Right ventricle myocardium inferior (tissue), 1 donor: ENCODE measurements around the gene CFAP92. TPM values are rescaled to one million over a fixed set of nuclear protein-coding genes. Genes with fewer than 3 reads are reported as not detected.

ENCODE experiments used
- ATAC-seq: fragments of 200-7000 bp; cut with Tn5 transposase; one replicate; pipeline ENCODE4 v1.9.1; 2020; ENCODE audit warnings: mild to moderate bottlenecking, moderate library complexity
- DNase-seq: peaks from one replicate; pipeline ENCODE4 v3.0.0; 2021; ENCODE audit errors: missing footprints
- intact Hi-C: fragments of 100-400 bp; cut with DNase I; formaldehyde crosslinking; loops from one replicate; pipeline ENCODE4 v1.11.0; 2022
- total RNA-seq: library from RNA; stranded (reverse); fragmentation: NEBNext Ultra II Directional; extraction: Animal tissue kit (Norgen Biotek cat#: 25700); gene quantifications from one replicate; pipeline ENCODE4 v1.2.1, GENCODE V29; 2021
- donor health status: DM: no; HTN: yes; CAD: no; lungs with severe emphysema.

CFAP92 gene
- total RNA-seq, 1 donor from 2014 or later: 0.49 TPM

DNA sequence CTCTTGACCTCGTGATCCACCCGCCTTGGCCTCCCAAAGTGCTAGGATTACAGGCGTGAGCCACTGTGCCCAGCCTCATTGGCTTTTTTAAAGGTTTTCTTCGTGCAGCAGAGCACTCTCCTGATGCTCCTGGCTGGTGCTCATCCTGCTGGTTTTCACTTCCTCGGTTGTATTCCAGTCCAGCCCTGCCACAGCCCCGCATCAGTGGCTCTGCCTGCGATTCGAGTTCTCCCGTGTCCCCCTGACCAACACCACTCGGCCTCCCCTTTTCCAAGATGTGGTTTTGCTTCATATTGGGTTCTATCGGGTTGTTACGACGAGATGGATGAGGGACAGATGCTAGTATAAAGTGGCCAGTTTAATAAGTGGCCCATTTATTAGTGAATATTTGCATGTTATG is 35.0 kb upstream of the CFAP92 start:
- ATAC-seq (no peak), DNase-seq (no peak)
- intact Hi-C loops: no loop called here

DNA sequence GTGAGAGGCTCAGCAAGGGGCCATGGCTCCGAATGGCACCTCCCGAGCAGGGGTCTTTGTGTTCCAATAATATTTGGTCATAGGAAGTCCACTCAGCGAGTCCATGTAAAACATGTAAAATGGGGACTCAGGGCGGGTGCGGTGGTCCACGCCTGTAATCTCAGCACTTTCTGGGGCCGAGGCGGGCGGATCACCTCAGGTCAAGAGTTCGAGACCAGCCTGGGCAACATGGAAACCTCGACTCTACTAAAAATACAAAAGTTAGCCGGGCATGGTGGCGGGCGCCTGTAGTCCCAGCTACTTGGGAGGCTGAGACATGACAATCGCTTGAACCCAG is 33.6 kb upstream of the CFAP92 start:
- intact Hi-C loops: loop anchor here (2.0 kb wide), 1 partner anchor 25 kb away; no protein-coding TSS in a partner anchor
- ATAC-seq: no peak

DNA sequence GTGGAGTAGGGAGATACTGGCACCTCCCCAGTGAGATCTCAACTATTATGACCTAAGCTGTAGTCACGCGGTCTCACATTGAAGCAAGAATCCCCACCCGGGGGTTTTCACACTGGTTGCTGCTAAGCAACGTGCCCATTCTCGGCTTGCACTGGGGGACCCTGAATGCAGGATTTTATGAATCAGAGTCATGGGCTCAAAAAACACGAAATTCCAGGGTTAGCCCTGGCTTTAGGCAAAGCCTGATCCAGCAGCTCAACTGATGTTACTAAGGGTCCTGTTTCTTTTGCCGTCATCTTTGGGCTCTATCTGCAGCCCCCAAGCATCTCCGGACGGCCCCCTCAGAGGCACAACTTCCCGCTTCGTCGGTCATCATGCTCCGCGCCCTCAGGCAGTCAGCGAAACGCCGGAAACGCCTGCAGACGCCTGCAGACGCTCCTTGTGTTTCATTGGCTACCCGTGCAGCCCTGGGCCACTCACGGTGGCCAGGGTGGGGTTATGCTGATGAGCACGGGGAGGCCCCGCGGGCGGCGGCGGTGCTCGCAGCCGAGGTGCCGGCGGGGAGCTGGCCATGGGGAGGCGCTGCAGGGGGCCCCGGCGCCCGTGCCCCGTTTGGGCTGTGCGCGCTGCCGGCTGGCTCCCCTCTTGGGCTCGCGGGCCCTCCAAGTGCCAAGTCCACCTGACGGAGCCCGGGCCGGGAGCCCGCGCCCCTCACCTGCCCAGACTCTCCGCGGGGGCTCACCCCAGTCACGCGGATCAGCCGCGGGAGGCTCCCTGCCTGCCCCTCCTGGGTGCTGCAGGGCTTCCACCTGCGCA is 33.1 kb upstream of the CFAP92 start:
- intact Hi-C loops: loop anchor here (2.0 kb wide), 1 partner anchor 26 kb away; no protein-coding TSS in a partner anchor
- peak; percentile 86 for ATAC-seq
- peak; percentile 94 for DNase-seq

More for the DNA sequence above, 33.6 kb upstream of the CFAP92 start:
- DNase-seq: no peak

DNA sequence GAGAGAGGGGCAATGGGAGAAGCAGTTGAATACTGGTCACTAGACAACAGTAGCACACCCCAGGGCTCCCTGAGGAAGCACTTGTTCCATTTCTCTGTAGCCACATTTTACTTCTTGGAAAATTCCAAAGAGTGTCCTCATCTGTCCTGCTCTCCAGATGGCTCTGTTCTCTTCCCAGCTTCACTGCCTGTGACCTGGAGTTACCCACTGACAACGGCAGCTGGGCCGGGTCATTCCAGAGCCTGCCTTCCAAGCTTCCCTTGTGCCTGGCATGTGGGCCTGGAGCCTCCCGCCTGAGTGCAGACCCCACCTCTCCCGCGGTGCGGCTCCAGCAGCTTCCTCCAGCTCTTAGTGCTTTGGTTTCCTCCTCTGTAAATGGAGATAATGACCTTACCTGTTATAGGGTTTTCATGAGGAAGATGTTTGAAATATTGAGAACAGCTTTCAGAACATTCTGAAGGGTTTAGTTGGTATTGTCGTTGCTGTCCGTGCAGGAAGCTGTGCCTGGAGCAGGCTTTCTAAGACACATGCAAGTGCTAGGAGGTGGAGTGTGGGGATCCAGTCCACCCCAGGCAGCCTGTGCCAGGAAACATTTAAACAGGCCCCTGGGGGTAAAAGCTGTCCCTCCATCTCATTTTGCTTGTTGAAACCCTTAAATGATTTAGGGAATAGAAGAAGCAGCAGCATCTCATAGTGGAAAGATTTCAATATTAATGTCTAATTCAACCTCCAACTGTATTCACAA is 32.0 kb upstream of the CFAP92 start:
- peak; percentile 88 for DNase-seq
- intact Hi-C loops: loop anchor here (2.0 kb wide), 1 partner anchor 27 kb away; no protein-coding TSS in a partner anchor
- ATAC-seq: peak; percentile 68

DNA sequence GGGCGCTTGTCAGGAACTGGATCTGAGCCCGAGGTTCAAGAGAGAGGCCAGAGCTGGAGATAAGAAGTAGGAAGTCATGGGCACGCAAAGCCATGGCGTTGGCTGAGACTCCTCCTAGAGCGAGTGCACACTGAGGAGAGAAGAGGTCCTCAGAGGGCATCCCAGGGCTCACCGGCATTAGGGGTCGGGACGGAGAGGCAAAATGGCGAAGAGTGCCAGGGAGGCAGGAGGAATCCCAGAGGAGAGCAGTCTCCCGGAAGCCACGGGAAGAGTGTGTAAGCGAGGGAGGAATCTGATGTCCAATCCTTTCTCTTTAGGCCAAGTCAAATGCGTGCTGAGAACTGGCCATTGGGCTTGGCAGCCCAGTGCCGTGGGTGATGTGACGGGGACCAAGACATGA is 31.2 kb upstream of the CFAP92 start:
- DNase-seq (no peak), ATAC-seq (no peak)
- intact Hi-C loops: no loop called here

DNA sequence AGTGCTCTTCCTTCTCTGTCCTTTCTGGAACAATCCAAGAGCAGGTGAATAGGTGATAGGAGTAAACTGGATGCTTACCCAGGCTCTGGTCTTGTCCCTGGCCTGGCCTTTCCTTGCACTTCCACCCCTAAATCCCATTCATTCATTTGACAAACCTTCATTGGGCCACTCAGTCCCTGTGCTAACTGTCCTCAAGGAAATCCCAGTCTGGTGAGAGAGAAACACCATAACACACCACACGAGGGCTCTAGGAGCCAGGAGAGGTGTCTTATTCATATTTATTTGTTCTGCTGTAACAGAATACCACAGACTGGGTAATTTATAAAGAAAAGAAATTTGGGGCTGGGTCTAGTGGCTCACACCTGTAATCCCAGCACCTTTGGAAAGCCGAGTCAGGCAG is 30.0 kb upstream of the CFAP92 start:
- ATAC-seq (no peak), DNase-seq (no peak)
- intact Hi-C loops: loop anchor here (2.0 kb wide), 1 partner anchor 19 kb away; no protein-coding TSS in a partner anchor

DNA sequence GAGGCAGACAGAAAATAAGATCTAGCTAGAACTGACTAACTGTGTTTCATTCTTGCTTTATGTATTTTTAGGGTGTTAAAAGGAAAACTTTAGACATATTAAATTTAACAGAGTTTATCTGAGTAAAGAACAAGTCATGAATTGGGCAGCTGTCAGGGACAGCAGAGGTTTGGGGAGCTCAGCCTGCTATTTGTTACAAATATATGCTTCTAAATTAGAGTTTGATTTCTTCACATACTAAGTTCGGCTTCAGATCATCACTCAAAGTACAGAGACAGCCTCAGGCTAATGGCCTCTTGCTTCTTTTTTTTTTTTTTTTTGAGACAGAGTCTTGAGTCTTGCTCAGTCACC is 29.1 kb upstream of the CFAP92 start:
- intact Hi-C loops: loop anchor here (2.0 kb wide), 1 partner anchor 18 kb away; no protein-coding TSS in a partner anchor
- no peak for ATAC-seq
- DNase-seq: no peak

DNA sequence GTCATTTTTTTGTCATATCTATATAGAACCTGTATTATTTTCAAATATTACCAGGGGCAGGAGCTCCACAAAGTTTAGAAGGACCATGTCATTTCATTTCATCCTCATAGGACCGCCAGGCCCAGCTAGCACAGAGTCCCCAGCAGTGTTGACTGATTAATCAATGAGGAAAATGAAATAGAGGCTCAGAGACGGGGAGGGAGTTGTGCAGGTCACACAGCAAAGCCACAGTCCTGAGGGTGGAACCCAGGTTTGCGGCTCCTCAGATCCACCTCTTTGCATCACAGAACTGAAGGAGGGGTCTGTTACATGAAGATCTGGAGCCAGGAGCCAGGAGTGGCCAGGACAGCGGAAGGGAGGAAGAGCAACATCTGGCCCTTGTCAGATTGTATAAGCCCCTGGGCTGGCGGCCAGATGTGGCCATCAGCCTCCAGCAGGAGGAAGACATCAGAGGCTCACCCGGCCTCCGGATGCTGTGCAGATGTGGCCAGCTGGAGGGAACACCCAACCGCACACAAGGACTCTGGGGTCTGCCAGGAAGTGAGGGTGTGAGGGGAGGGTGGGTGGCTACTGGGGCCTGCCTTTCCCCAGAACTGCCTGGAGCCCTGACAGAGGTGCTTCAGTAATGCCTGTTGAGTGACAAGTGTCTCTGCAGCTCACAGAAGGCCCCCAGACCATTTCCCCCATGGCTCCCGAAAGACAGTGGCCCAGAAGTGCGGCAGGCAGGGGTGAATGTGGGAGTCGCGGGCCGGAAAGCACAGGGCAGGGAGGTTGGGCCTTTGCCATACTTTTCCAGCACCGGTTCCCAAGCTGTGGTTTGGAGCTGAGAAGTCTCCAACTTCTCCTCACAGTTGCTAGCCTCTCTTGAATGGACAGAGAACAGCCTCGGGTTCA is 28.5 kb upstream of the CFAP92 start:
- intact Hi-C loops: loop anchor here (2.0 kb wide), 1 partner anchor 18 kb away; no protein-coding TSS in a partner anchor
- peak; percentile 74 for ATAC-seq
- DNase-seq: peak; percentile 92

DNA sequence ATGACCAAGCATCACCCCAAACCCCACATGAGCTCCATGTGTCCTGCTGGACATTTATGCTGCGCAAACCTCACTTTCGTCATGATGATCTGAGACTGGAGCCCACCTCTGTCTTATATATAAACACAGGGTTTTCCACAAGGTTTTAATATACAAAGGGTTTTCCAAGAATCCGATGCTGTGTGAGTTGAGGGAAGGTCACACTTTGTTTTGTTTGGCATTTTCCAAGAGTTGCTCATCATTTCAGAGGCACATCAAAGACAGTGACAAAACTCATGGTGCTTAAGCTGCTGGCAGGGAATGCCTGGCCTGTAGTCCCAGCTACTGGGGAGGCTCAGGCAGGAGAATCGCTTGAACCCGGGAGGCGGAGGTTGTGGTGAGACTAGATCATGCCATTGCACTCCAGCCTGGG is 27.3 kb upstream of the CFAP92 start:
- intact Hi-C loops: no loop called here
- DNase-seq: no peak
- no peak for ATAC-seq

DNA sequence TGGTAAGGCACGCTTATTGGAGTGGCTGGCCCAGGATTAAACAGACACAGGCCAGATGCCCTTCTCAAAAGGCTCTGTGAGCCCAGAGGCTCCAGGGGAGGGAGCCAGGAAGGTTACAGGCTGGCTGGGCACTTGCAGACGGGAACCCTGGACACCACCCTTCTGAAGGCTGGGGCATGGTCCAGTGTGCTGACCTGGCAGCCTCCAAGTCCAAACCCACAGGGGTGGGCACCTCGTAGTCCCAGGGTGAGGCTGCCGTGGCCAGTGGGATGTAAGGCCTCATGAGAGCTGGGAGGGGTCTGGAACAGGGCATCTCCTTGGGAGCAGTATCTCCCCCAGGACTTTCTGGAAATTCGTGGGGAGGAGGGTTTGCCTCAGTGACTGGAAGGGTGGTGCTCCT is 26.8 kb upstream of the CFAP92 start:
- ATAC-seq (no peak), DNase-seq (no peak)
- intact Hi-C loops: no loop called here

DNA sequence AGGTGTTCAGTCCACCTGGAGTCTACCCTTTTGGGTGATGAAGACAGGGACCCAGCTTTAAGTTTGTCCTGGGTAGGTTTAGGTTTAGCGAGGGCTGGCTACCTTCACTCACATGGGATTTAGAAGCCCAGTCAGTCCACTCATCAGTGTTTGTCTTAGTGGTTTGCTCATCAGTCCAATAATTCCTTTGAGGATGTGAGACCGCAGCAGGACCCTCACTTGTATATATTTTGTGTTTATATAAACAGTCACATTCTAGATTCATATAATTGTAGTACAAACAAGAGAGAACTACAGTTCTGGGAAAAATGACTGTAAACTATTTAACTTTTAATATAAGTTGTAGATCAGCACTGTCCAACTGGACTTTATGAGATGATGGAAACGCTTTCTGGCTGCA is 25.4 kb upstream of the CFAP92 start:
- ATAC-seq (no peak), DNase-seq (no peak)
- intact Hi-C loops: no loop called here

DNA sequence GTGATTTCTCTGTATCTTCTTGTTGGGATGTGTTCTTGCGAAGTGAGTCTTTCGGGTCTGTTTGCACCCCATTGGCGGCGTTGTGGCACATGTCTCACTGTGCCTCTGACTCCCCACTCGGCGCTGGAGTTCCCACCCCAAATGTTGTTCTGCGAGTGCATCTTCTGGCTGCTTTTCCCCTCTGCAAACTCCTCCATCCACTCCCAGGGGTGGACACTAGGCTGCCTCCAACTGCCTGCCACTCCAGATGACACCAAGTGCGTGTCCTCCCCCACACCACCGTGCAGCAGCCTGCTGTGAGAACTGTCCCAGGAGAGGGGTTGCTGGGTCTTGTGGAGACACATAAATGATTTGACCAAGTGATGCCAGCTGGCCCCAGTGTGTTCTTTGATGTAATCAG is 24.9 kb upstream of the CFAP92 start:
- DNase-seq (peak; percentile 51), ATAC-seq (no peak)
- intact Hi-C loops: no loop called here

DNA sequence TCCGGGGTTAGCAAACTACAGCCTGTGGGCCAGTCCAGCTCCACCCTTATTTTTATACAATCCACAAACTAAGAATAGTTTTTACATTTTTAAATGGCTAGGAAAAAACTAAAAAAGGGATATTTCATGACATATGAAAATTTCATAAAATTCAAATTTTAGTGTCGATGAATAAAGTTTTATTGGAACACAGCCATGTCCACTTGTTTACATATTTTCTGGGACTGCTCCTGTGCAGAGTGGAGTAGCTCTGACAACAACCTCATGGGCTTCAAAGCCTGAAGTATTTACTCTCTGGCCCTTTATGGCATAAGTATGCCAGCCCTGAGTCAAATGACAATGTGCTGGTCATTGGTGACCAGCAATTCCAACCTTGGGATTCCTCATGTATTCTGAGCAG is 24.4 kb upstream of the CFAP92 start:
- intact Hi-C loops: no loop called here
- DNase-seq (no peak), ATAC-seq (no peak)

DNA sequence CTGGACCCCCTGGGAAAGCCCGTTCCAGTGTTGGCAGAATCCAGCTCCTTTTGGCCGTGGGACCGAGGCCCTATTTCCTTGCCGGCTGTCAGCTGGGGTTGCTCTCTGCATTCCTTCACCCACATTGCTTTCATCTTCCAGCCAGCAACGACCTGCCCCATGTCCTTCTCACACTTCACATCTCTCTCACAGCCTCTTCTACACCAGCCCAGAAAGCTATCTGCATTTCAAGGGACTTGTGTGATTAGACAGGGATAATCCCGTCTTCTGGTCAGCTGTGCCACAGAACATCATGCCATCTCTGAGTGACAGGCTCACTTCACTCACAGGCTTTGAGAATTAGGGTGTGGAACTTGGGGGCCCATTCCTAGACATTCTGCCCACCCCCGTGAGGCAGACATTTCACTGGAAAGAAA is 23.6 kb upstream of the CFAP92 start:
- ATAC-seq (no peak), DNase-seq (no peak)
- intact Hi-C loops: no loop called here

DNA sequence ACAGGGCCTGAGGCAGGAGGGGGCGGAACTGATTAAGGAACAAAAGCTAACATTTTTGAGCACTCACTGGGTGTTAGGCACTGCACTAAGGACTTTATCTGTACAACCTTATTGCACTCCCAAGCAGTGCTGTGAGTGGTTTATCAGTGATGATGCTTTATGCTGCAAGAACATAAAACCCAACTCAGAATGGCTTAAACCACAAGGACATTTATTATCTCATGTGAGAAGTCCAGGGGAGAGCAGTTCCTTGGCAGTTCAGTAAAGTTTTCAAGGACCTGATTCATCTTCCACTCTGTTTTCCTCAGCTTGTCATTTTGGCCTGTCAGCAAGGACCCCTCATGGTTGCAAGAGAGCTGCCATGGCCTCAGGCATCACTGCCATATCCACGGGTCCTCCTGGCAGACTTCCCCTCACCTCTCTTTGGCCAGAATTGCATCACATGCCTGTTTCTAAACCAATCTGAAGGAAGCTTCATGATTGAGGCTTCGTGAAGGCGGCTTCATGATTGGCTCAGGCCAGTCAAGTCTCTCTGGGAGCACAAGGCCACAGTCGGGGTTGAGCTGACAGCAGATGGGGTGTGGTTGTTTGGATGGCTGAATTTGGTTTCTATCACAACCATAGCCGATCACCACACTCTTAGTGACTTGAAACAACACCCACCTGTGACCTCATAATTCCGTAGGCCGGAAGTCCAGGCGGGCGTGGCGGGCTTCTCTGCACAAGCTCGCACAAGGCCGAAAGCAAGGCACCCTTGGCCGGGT is 23.0 kb upstream of the CFAP92 start:
- DNase-seq (peak; percentile 86), ATAC-seq (peak; percentile 70)
- intact Hi-C loops: no loop called here

DNA sequence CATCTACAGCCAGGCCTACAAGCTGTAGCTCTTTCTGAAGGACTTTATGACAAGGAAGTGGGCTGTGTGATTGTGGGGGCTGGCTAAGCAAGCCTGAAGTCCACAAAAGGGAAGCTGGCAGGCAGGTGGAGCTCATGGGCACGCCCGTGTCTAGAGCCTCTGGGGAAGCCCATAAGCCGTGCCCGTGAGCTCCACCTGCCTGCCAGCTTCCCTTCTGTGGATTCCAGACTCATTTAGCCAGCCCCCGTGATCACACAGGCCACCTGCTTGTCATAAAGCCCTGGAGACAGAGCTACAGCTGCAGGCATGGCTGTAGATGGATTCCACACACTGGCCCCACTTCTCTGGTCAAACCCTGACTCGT is 22.5 kb upstream of the CFAP92 start:
- peak; percentile 15 for DNase-seq

DNA sequence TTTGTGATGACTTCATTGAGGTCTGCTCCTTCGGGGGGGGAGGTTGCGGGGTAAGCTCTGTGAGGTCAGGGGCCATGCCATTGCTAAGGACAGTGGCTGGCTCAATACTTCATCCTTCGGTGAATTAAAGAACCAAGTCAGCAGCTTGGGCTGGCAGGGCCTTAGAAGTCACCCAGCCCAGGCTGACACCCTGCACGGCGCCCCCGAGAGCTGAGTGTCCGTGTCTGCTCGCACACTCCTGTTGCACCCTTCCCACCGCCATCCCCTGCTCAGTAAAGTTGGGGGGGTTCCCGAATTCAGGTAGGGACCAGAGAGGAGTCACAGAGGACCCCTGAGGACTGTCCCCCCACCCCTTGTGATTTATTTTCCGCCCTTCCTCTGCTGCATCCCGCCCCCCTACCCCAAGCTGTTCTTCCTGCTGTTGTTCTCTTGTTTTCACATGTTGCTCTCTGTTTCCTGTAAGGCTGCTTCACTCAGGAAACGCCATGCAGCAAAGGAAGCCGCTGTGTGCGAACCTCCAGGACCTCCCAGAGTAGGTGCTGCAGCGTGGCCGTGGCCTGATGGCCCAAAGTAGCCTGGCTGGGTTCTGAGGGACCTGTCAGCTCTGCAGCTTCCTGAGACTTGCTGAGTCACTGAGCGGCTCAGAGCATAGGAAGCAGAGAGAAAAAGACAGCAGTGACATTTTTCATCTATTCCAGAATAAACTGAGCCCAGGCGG is 21.7 kb upstream of the CFAP92 start:
- ATAC-seq: no peak
- intact Hi-C loops: no loop called here
- DNase-seq: no peak

More for the DNA sequence above, 22.5 kb upstream of the CFAP92 start:
- intact Hi-C loops: no loop called here
- ATAC-seq: no peak

DNA sequence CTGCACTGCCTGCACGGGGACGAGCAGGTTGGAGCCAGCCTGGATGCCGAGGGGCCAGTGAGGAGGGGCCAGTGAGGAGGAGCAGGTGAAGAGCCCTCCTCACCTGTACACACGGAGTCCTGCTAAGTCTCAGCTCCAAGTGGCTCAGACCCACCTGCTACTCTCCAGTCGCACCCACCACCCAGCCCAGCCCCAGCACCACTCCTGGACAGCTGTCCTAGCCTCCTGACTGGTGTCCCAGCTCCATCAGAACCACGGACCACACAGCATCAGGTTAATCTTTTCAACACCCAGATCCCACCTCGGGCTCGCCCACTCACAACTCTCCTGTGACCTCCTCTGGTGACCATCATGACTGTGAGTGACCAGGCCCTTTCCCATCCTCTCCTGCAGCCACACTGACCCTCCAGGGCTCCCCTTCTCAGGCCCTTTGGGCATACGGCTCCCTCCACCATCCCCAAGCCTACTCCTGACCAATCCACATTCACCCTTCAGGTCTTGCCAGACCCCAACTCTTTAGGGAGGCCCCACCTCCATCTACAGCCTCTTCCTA is 21.0 kb upstream of the CFAP92 start:
- no peak for DNase-seq

More for the DNA sequence above, 21.0 kb upstream of the CFAP92 start:
- intact Hi-C loops: no loop called here
- no peak for ATAC-seq
